Common myeloid progenitor, CD34-positive (primary cell): ENCODE measurements around the gene YEATS2.
"Not testable (repeated sequence)": the region's sequence is repeated elsewhere in the genome, so short reads cannot be mapped to it uniquely, and the experiment has no call there.

Experiments used
- CTCF ChIA-PET: fragments of 350-600 bp; sonication (Branson Sonifier 250); formaldehyde crosslinking; loops from one replicate; lab custom pipeline; 2021; ENCODE audit warnings: antibody characterized with exemption; lab: Charles Lee
- POLR2A ChIA-PET: fragments of 350-600 bp; sonication (Branson Sonifier 250); formaldehyde crosslinking; loops from one replicate; lab custom pipeline; 2021; ENCODE audit warnings: antibody characterized with exemption; lab: Charles Lee
- DNase-seq, 3 donors: peaks; one replicate each; pipeline versions ENCODE4 v3.0.0 to v3.0.0-alpha.2; 2013
- H3K27ac ChIP-seq, 2 experiments: 1 replicate in 1 of 2; 2 replicates in 1 of 2; pipeline ENCODE4 v1.7.0; 2013; ENCODE audit warnings: inconsistent platforms in 2 of 2, low read length in 2 of 2, mild to moderate bottlenecking in 2 of 2, low read depth in 1 of 2, moderate library complexity in 1 of 2; ENCODE audit not compliant: severe bottlenecking in 2 of 2, insufficient read depth in 1 of 2, poor library complexity in 1 of 2
- H3K27me3 ChIP-seq, 5 experiments: replicated peaks in 2 of 5; 1 replicate in 3 of 5; 2 replicates in 2 of 5; pipeline versions ENCODE4 v1.6.1 to v1.7.0; 2013; ENCODE audit warnings: low read length in 4 of 5, mild to moderate bottlenecking in 2 of 5, moderate library complexity in 2 of 5, inconsistent platforms in 1 of 5; ENCODE audit not compliant: insufficient read depth in 5 of 5, control insufficient read depth in 4 of 5
- H3K36me3 ChIP-seq, 4 experiments: 1 replicate in 2 of 4; 2 replicates in 2 of 4; pipeline versions ENCODE4 v1.6.1 to v1.7.0; 2013; ENCODE audit warnings: low read length in 3 of 4, control low read depth in 1 of 4, mild to moderate bottlenecking in 1 of 4; ENCODE audit not compliant: control insufficient read depth in 4 of 4, insufficient read depth in 4 of 4
- H3K4me1 ChIP-seq, 4 experiments: 1 replicate in 3 of 4; 2 replicates in 1 of 4; pipeline versions ENCODE4 v1.6.1 to v1.7.1; 2013; ENCODE audit warnings: low read length in 3 of 4, mild to moderate bottlenecking in 3 of 4, control low read depth in 1 of 4, inconsistent platforms in 1 of 4, moderate library complexity in 1 of 4; ENCODE audit not compliant: control insufficient read depth in 4 of 4, insufficient read depth in 4 of 4; ENCODE audit errors: control extremely low read depth in 1 of 4
- H3K4me3 ChIP-seq, 7 experiments: 1 replicate in 4 of 7; 2 replicates in 3 of 7; pipeline versions ENCODE4 v1.5.1 to v1.7.0; 2013; ENCODE audit warnings: mild to moderate bottlenecking in 7 of 7, low read length in 6 of 7, moderate library complexity in 6 of 7, inconsistent platforms in 2 of 7, low read depth in 2 of 7, control low read depth in 1 of 7; ENCODE audit not compliant: insufficient read depth in 4 of 7, control insufficient read depth in 1 of 7; ENCODE audit errors: extremely low read depth in 1 of 7
- H3K9me3 ChIP-seq, 5 experiments: 1 replicate in 4 of 5; 2 replicates in 1 of 5; pipeline versions ENCODE4 v1.6.1 to v1.7.1; 2013; ENCODE audit warnings: low read length in 4 of 5, mild to moderate bottlenecking in 2 of 5, inconsistent platforms in 1 of 5, low read depth in 1 of 5, moderate library complexity in 1 of 5; ENCODE audit not compliant: control insufficient read depth in 4 of 5, insufficient read depth in 2 of 5; ENCODE audit errors: control extremely low read depth in 1 of 5
- WGBS: methylation state at CpG from one replicate; pipeline ENCODE4 v1.1.5; 2013; ENCODE audit not compliant: insufficient coverage; 5-methylcytosine and 5-hydroxymethylcytosine counted together

Gene YEATS2

GRCh38 chr3:183779896-183780465 is 82.4 kb downstream of the YEATS2 start:
- peaks cover 0 to 9% (median 3%) of the 10 kb centered on the region in 4 experiments for H3K4me1 ChIP-seq
- no peaks in the 10 kb centered on the region for H3K9me3 ChIP-seq
- no peak overlapping the region for H3K27ac ChIP-seq
- ChIA-PET POLR2A (no interaction called here), CTCF (interaction anchor here (0.7 to 2.5 kb wide), 2 partner anchors 9 to 13 kb away, joined by 3 to 21 read pairs; no protein-coding TSS in a partner anchor)
- H3K36me3 ChIP-seq = peaks cover 25 to 75% (median 51%) of the 10 kb centered on the region in 4 experiments
- DNase-seq = peak in 2 of 3 donors; percentile 28 to 30
- H3K4me3 ChIP-seq = no peak overlapping the region
- H3K27me3 ChIP-seq = no peaks in the 10 kb centered on the region
- WGBS = 95% methylated on average over 7 of the region's 14 CpGs

- Histone ChIP-seq H3K36me3 (peaks cover 26 to 73% (median 51%) of the 10 kb centered on the region in 4 experiments), H3K4me1 (peaks cover 0 to 9% (median 1%) of the 10 kb centered on the region in 4 experiments), H3K27me3 (no peaks in the 10 kb centered on the region), H3K27ac (no peak overlapping the region), H3K4me3 (no peak overlapping the region), H3K9me3 (no peaks in the 10 kb centered on the region)
- DNase-seq = no peak
- 100% methylated on average over 6 of the region's 6 CpGs for WGBS
- ChIA-PET POLR2A (no interaction called here), CTCF (interaction anchor here (0.8 to 2.5 kb wide), 4 partner anchors 9 to 23 kb away, joined by 3 to 21 read pairs (median 4); no protein-coding TSS in a partner anchor)
Observed at GRCh38 chr3:183781246-183781645, 83.6 kb downstream of the YEATS2 start.

GRCh38 chr3:183782576-183783276 is 85.1 kb downstream of the YEATS2 start:
- WGBS = 90% methylated on average over 6 of the region's 7 CpGs
- Histone ChIP-seq H3K27ac (no peak overlapping the region), H3K4me1 (peaks cover 0 to 9% (median 1%) of the 10 kb centered on the region in 4 experiments), H3K4me3 (no peak overlapping the region), H3K9me3 (no peaks in the 10 kb centered on the region), H3K27me3 (no peaks in the 10 kb centered on the region), H3K36me3 (peaks cover 29 to 73% (median 49%) of the 10 kb centered on the region in 4 experiments)
- CTCF ChIA-PET = interaction anchor here (1.1 kb wide), 1 partner anchor 12 kb away, joined by 3 read pairs; no protein-coding TSS in a partner anchor
- DNase-seq = peak in 1 of 3 donors; percentile 13
- POLR2A ChIA-PET = no interaction called here

GRCh38 chr3:183784503-183784902 is 86.9 kb downstream of the YEATS2 start:
- POLR2A ChIA-PET, H3K4me3 ChIP-seq, H3K27me3 ChIP-seq, H3K9me3 ChIP-seq, H3K4me1 ChIP-seq, DNase-seq, CTCF ChIA-PET, H3K27ac ChIP-seq: not testable (repeated sequence)
- peaks cover 29 to 69% (median 48%) of the 10 kb centered on the region in 4 experiments for H3K36me3 ChIP-seq
- WGBS = 93% methylated on average over 5 of the region's 10 CpGs

- ChIA-PET POLR2A (no interaction called here), CTCF (interaction anchor here (0.7 to 1.5 kb wide), 2 partner anchors 8 to 9 kb away, joined by 4 read pairs; no protein-coding TSS in a partner anchor)
- Histone ChIP-seq H3K9me3 (no peaks in the 10 kb centered on the region), H3K27me3 (no peaks in the 10 kb centered on the region), H3K36me3 (peaks cover 31 to 69% (median 51%) of the 10 kb centered on the region in 4 experiments), H3K4me3 (no peak overlapping the region), H3K27ac (no peak overlapping the region), H3K4me1 (no peaks in the 10 kb centered on the region)
- 96% methylated on average over 2 of the region's 4 CpGs for WGBS
- no peak for DNase-seq
Observed at GRCh38 chr3:183789826-183790225, 92.2 kb downstream of the YEATS2 start.

GRCh38 chr3:183790700-183791099 is 93.1 kb downstream of the YEATS2 start:
- H3K36me3 ChIP-seq = peaks cover 30 to 67% (median 49%) of the 10 kb centered on the region in 4 experiments
- no peak for DNase-seq
- no peak overlapping the region for H3K27ac ChIP-seq
- POLR2A ChIA-PET = no interaction called here
- no peak overlapping the region for H3K4me3 ChIP-seq
- no peaks in the 10 kb centered on the region for H3K4me1 ChIP-seq
- 98% methylated on average over 10 of the region's 16 CpGs for WGBS
- H3K9me3 ChIP-seq = no peaks in the 10 kb centered on the region
- CTCF ChIA-PET = interaction anchor here (0.7 to 0.8 kb wide), 2 partner anchors 9 to 24 kb away, joined by 3 to 4 read pairs; no protein-coding TSS in a partner anchor
- no peaks in the 10 kb centered on the region for H3K27me3 ChIP-seq

GRCh38 chr3:183792976-183793375 is 95.4 kb downstream of the YEATS2 start:
- peaks cover 20 to 57% (median 38%) of the 10 kb centered on the region in 4 experiments for H3K36me3 ChIP-seq
- no peaks in the 10 kb centered on the region for H3K27me3 ChIP-seq
- no peaks in the 10 kb centered on the region for H3K9me3 ChIP-seq
- H3K27ac ChIP-seq = no peak overlapping the region
- CTCF ChIA-PET = interaction anchor here (1.5 kb wide), 2 partner anchors 23 to 26 kb away, joined by 3 read pairs; no protein-coding TSS in a partner anchor
- DNase-seq = no peak
- no peak overlapping the region for H3K4me3 ChIP-seq
- POLR2A ChIA-PET = no interaction called here
- no peaks in the 10 kb centered on the region for H3K4me1 ChIP-seq
- WGBS = no CpG with 5 or more reads among the region's 6 CpGs
